Brain pericyte (primary cell): ENCODE measurements around the gene DCAF8.
A peak's percentile ranks its signal among the peaks of the same experiment; 100 is the strongest.

Source experiments
- DNase-seq: peaks from one replicate; pipeline ENCODE4 v3.0.0-alpha.2; 2012; ENCODE audit warnings: low read depth, low spot score

DCAF8 gene

DNA sequence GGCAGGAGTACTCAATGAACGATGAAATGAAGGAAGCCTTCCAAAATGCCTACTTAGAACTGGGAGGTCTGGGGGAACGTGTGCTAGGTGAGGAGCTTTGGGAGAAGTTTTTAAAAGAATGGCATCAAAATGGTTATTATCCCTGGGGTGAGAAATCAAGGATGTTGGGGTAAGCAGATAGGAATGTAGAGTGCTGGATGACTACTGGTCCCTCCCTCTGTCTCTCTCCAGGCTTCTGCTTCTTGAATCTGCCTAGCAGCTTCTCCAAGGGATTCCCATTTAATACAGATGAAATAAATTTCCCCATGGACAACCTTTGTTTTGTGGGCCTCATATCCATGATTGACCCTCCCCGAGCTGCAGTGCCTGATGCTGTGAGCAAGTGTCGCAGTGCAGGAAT is 91.0 kb downstream of the DCAF8 start:
- DNase-seq, result no peak

DNA sequence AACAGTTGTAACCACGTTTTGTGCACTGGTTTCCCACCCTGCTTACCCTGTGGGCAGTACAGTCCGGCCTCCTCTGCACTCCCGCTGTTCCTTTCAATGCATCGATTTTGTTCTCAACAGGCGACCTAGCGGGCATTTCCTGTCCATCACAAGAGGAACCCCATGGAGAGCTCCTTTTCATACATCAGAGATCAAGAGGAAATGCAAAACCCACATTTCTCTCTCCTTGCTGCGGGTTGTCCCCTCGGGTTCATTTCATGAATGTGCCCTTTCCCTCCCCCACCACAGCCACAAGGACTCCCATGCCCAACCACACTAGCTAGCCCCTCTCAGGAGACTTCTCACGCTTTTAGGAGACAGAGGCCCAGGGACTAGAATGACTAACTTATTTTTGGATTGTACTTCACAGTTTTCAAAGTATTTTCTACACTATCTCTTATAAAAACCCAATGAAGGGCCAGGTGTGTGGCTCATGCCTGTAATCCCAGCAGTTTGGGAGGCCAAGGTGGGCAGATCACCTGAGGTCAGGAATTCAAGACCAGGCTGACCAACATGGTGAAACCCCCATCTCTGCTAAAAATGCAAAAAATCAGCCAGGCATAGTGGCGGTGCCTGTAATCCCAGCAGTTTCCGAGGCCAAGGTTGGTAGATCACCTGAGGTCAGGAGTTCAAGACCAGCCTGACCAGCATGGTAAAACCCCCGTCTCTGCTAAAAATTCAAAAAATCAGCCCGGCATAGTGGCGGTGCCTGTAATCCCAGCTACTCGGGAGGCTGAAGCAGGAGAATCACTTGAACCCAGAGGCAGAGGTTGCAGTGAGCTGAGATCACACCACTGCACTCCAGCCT is 92.6 kb downstream of the DCAF8 start:
- peak; percentile 78 for DNase-seq

DNA sequence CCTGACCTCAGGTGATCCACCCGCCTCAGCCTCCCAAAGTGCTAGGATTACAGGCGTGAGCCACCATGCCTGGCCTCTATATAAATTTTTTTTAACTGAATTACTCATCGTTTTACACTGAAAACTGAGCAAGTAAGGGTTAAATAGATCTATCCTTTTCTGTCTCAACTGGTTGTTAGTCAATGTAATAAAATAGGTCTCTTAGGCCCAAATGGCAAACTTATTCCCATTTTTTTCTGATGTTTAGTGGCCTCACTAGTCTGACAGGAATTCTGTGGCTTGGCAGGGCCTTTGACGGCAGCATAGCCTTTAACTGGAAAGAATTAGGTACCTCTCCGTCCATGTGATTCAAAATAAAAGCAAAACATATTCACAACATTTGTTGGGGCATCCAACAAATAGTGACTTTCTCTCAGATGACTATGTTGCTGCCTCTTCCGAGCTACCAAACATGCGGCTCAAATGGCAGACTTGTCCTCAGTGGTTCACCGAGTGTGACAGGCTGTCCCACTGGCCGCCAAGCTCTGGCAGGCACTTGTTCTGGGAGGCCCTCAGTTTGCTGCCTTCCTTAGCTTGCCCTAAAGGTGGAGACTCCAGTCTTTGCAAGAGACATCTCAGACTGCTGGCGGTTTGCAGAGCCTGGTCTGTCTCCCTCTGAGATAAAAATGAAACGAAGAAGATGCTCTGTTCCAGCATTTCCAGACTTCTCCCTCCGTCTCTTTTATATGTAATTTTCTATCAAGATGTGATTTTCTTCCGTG is 93.6 kb downstream of the DCAF8 start:
- no peak for DNase-seq

DNA sequence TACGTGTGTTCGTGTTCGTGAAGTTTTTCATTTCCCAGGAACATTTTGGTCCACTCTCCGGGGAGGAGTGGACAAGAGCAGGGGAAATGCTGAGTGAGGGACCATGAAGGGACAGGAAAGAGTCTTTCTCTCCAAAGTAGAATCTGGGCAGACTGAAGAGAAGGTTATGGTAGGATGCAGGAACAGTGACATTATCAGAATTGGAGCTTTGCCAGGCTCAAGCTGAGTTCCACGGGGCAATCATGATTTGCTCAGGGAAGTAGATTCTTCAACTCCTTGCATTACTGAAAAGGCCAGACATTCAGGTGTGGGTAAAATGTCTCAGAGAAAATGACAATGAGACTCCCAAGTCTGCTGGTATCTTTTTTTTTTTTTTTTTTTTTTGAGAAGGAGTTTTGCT is 94.3 kb downstream of the DCAF8 start:
- DNase-seq, result no peak

DNA sequence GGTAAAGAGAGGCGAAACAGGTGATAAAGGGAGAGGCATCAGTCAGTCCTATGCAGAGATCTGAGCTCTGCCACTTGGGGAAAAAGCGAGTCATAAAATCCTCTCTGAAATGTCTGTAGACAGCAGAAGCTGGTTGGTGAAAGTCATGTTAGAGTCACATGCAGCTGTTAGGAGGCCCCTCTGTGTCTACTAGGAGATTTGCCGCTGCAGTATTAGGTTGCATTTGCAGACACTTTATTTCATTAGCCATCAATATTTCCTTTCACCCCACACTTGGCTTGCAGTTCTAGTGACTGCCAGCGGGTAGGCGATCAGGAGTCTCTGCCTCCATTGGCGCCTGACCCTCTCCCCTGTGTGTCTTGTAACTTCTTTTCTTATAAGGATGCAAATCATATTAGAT is 94.8 kb downstream of the DCAF8 start:
- DNase-seq, result no peak

DNA sequence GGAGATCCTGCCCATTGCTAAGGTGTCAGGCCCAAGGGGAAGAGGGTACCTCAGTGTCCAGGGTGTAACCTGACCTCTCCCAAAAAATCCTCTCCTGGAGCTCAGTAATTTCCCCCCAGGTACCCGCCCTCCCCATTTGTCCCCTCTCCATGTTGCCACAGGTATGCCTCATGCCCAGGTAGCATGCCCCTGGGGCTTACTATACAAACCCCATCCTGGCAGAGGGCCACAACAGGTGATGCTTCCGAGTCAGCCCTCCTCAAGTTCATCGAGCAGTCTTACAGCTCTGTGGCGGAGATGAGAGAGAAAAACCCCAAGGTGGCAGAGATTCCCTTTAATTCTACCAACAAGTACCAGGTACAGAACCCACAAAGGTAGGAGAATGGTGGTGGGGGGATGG is 95.3 kb downstream of the DCAF8 start:
- no peak for DNase-seq

DNA sequence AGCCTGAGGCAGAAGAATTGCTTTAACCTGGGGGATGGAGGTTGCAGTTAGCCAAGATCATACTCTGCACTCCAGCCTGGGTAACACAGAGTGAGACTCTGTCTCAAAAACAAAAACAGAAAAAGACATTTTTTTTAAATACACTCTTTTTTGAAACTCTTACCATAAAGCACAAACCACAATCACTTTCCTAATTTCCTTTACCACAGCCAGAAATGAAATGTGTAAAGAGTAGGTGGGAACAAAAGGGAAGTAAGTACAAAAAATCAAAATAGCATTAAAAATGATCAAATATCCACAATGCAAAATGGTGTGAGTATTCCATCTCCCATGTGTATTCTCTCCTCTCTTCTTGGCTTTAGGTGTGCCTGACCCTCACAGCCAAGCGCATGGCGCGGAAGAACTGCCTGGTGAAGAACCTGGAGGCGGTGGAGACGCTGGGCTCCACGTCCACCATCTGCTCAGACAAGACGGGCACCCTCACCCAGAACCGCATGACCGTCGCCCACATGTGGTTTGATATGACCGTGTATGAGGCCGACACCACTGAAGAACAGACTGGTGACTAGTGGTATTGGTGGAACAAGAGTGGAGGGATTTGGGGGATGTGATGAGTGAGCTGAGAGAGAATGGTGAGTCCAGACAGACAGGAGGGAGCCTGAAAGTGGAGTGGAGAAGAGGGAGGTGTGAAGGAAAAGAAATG is 96.0 kb downstream of the DCAF8 start:
- DNase-seq, result no peak
